ENCODE results near the gene LRRC28. TPM values are rescaled to one million over a fixed set of nuclear protein-coding genes. Genes with fewer than 3 reads are reported as not detected.
A peak's percentile ranks its signal among the peaks of the same experiment; 100 is the strongest.

Gene LRRC28
- total RNA-seq, 1 donor from 2014 or later = 33.0 TPM

- TF ChIP-seq, protein P1, sequence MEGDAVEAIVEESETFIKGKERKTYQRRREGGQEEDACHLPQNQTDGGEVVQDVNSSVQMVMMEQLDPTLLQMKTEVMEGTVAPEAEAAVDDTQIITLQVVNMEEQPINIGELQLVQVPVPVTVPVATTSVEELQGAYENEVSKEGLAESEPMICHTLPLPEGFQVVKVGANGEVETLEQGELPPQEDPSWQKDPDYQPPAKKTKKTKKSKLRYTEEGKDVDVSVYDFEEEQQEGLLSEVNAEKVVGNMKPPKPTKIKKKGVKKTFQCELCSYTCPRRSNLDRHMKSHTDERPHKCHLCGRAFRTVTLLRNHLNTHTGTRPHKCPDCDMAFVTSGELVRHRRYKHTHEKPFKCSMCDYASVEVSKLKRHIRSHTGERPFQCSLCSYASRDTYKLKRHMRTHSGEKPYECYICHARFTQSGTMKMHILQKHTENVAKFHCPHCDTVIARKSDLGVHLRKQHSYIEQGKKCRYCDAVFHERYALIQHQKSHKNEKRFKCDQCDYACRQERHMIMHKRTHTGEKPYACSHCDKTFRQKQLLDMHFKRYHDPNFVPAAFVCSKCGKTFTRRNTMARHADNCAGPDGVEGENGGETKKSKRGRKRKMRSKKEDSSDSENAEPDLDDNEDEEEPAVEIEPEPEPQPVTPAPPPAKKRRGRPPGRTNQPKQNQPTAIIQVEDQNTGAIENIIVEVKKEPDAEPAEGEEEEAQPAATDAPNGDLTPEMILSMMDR (IDR thresholded peaks at IDR 0.05; ENCODE audit: unreplicated experiment) = no peak
- H3K9me3 Mint-ChIP-seq (ENCODE audit: unreplicated experiment) = no peaks in the 10 kb centered on the region
- H3K27ac Mint-ChIP-seq (ENCODE audit: unreplicated experiment) = no peak overlapping the region
- H3K4me1 Mint-ChIP-seq (ENCODE audit: unreplicated experiment) = no peaks in the 10 kb centered on the region
- DNase-seq (ENCODE audit: low spot score) = no peak
- no peaks in the 10 kb centered on the region for H3K27me3 Mint-ChIP-seq (ENCODE audit: unreplicated experiment)
- no peak overlapping the region for H3K4me3 Mint-ChIP-seq (ENCODE audit: unreplicated experiment)
- H3K36me3 Mint-ChIP-seq (ENCODE audit: low read depth, unreplicated experiment) = peaks cover 21% of the 10 kb centered on the region
These were observed 114.7 kb downstream of the LRRC28 start for GRCh38 chr15:99366013-99366412.

DNA sequence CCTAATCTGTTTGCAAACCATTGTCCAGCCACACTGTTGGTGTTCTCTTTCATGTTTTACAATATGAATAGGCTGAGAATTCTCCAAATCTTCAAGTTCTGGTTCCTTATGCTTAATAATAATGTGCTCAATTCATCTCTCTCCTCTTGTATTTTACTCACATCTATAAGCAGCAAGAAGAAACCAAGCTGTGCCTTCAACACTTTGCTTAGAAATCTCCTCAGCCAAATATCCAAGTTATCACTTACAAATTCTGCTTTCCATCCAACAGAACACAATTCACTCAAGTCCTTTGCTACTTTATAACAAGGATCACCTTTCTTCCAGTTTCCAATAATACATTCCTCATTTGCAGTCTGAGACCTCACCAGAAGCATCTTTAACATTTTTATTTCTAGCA lies 117.5 kb downstream of the LRRC28 start:
- Mint-ChIP-seq H3K9me3 (ENCODE audit: unreplicated experiment) (no peaks in the 10 kb centered on the region), H3K4me1 (ENCODE audit: unreplicated experiment) (no peaks in the 10 kb centered on the region), H3K36me3 (ENCODE audit: low read depth, unreplicated experiment) (peaks cover 21% of the 10 kb centered on the region), H3K27ac (ENCODE audit: unreplicated experiment) (no peak overlapping the region), H3K4me3 (ENCODE audit: unreplicated experiment) (peak overlapping the region; percentile 10), H3K27me3 (ENCODE audit: unreplicated experiment) (no peaks in the 10 kb centered on the region)
- no peak for DNase-seq (ENCODE audit: low spot score)
- TF ChIP-seq, protein P1 (IDR thresholded peaks at IDR 0.05; ENCODE audit: unreplicated experiment) = no peak

DNA sequence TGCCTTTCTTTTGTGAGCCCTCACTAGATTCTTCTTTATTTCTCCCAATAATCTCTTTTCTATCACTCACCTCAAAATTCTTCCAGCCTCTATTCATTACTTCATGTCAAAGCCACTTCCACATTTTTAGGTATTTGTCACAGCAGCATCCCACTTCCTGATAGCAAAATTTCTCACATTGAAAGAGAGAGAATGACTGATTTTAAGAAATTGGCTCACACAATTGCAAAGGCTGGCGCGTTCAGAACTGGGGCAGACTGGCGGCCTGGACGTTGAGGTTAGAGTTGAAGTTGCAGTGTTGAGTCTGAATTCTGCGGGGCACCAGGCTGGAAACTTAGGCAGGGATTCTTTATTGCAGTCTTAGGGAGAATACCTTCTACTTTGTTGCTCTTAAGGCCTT lies 117.9 kb downstream of the LRRC28 start:
- no peak overlapping the region for H3K27ac Mint-ChIP-seq (ENCODE audit: unreplicated experiment)
- TF ChIP-seq, protein P1 (IDR thresholded peaks at IDR 0.05; ENCODE audit: unreplicated experiment) = no peak
- no peak for DNase-seq (ENCODE audit: low spot score)
- H3K4me1 Mint-ChIP-seq (ENCODE audit: unreplicated experiment) = no peaks in the 10 kb centered on the region
- H3K27me3 Mint-ChIP-seq (ENCODE audit: unreplicated experiment) = no peaks in the 10 kb centered on the region
- peaks cover 21% of the 10 kb centered on the region for H3K36me3 Mint-ChIP-seq (ENCODE audit: low read depth, unreplicated experiment)
- no peaks in the 10 kb centered on the region for H3K9me3 Mint-ChIP-seq (ENCODE audit: unreplicated experiment)
- H3K4me3 Mint-ChIP-seq (ENCODE audit: unreplicated experiment) = peak overlapping the region; percentile 10

DNA sequence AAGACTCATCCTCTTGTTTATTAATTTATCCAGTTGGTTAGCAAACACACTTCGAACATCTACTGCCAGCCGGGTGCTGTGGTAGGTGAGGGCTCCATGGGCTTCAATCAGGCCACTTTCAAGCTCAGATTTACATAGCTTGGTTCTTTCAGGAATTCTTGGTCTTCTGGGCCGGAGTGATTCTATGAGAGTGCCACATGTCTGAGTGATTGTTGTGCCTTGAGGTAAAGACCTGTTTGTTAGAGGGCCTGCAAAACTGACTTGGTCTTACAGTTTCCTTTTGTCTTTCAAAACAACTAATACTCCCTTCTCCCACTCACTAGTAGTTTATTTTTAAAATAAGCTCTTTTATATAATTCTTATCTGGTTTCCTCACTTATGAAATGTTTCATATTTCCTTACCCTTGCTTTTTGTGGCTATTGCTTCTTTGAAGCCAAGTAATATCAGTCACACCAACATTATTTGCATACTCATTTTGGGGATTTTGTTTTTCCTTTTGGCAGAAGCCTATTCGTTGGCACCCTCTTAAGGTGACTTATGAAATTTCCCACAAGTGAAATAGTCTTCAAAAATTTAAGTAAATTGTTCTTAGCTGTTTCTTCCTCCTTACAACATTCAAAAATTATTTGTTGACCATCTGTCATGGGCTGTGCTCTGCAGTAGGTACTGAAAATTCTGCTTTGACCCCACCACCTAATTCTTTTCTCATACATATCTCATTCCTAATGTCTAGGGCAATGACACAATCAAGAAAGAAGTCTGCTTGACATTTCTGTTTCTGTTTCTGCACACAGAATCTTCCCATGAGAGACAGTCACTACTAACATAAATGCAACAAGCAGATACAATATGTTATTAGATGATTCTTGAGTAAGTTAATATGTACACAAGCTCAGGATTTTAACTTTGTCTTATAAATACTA lies 120.2 kb downstream of the LRRC28 start:
- TF ChIP-seq, protein P1 (IDR thresholded peaks at IDR 0.05; ENCODE audit: unreplicated experiment) = no peak
- H3K4me3 Mint-ChIP-seq (ENCODE audit: unreplicated experiment) = no peak overlapping the region
- peaks cover 19% of the 10 kb centered on the region for H3K36me3 Mint-ChIP-seq (ENCODE audit: low read depth, unreplicated experiment)
- no peak overlapping the region for H3K27ac Mint-ChIP-seq (ENCODE audit: unreplicated experiment)
- no peaks in the 10 kb centered on the region for H3K9me3 Mint-ChIP-seq (ENCODE audit: unreplicated experiment)
- no peaks in the 10 kb centered on the region for H3K4me1 Mint-ChIP-seq (ENCODE audit: unreplicated experiment)
- H3K27me3 Mint-ChIP-seq (ENCODE audit: unreplicated experiment) = peaks cover 2% of the 10 kb centered on the region
- DNase-seq (ENCODE audit: low spot score) = no peak

- no peaks in the 10 kb centered on the region for H3K9me3 Mint-ChIP-seq (ENCODE audit: unreplicated experiment)
- no peaks in the 10 kb centered on the region for H3K4me1 Mint-ChIP-seq (ENCODE audit: unreplicated experiment)
- TF ChIP-seq, protein P1 (IDR thresholded peaks at IDR 0.05; ENCODE audit: unreplicated experiment) = peak; percentile 22
- no peak overlapping the region for H3K27ac Mint-ChIP-seq (ENCODE audit: unreplicated experiment)
- peaks cover 3% of the 10 kb centered on the region for H3K36me3 Mint-ChIP-seq (ENCODE audit: low read depth, unreplicated experiment)
- no peak for DNase-seq (ENCODE audit: low spot score)
- H3K4me3 Mint-ChIP-seq (ENCODE audit: unreplicated experiment) = no peak overlapping the region
- H3K27me3 Mint-ChIP-seq (ENCODE audit: unreplicated experiment) = peaks cover 3% of the 10 kb centered on the region
These were observed 133.9 kb downstream of the LRRC28 start for GRCh38 chr15:99385005-99385669.

Data from endothelial cell (in vitro differentiated cells).